ENCODE data around the gene PRPF38B. TPM values are rescaled to one million over a fixed set of nuclear protein-coding genes. Genes with fewer than 3 reads are reported as not detected.

Gene PRPF38B
- total RNA-seq: 6.7 and 9.0 TPM in 2 replicates

GRCh38 chr1:108691942-108692723, at the start of gene PRPF38B:
Gene PRPF38B, plus strand, starts transcription at chr1:108692310. Its CDS starts 282 bp downstream, at chr1:108692592.

DNA sequence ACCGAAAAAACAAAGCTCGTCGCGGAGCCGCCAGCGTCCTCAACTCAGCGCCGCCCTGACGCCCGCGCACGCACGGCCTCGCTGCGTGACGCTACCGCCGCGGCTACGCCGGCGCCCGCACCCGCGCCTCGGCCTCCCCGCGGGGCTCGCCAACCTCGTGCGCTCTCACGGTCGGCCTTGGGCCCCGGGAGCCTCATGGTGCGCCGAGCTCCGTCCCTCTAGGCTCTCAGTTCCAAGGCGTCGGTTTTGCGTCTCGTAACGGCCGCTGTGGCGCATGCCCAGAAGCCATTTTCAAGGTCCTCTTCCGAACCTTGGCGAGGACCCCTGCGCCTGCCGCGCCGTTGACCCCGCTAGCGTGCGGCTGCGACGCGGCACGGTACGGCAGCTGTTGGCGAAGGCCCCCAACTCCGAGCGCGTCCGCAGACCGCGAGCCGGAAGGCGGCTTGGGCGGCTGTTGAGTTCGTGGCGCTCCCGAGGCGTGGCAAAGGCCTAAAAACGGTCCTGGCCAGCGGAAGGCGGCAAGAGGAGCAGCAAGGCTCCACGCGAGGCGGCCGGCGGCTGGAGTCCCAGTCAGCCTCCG, 31.0 kb upstream of the PRPF38B start, which contains the start of gene HENMT1:
HENMT1 (minus strand) TSS at position 64 of the 580 bp plus-strand sequence. CDS start 1,209 bp downstream, outside the sequence.

DNA sequence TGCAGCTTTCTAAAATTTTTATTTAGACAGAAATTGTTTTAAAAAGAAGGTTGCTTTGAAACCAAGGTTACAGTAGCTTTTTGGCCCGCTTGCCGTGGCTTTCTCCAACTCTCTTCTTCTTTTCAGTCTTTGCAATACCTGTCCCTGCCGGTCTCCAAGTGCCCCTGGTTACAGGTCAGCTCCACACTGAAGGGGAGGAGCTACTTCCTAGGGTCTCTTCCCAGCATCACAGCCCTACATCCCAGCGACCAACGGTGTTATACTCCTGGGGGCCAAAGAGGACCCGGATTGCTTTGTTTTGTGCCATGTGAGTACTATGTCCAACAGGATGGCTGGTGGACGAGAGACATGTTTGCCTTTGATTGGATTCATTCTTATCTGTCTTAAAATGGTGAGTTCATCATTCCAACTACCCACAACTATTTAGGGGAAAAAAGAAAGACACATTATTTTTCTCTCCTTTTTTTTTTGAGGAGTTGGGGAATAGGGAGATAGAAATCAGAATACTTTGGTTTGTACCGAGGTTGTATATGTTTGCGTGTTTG, 20.6 kb downstream of the PRPF38B start, which contains the start of gene FNDC7:
FNDC7 (plus strand) TSS at position 303 of the 545 bp plus-strand sequence; CDS start at position 329, 26 bp downstream.

DNA sequence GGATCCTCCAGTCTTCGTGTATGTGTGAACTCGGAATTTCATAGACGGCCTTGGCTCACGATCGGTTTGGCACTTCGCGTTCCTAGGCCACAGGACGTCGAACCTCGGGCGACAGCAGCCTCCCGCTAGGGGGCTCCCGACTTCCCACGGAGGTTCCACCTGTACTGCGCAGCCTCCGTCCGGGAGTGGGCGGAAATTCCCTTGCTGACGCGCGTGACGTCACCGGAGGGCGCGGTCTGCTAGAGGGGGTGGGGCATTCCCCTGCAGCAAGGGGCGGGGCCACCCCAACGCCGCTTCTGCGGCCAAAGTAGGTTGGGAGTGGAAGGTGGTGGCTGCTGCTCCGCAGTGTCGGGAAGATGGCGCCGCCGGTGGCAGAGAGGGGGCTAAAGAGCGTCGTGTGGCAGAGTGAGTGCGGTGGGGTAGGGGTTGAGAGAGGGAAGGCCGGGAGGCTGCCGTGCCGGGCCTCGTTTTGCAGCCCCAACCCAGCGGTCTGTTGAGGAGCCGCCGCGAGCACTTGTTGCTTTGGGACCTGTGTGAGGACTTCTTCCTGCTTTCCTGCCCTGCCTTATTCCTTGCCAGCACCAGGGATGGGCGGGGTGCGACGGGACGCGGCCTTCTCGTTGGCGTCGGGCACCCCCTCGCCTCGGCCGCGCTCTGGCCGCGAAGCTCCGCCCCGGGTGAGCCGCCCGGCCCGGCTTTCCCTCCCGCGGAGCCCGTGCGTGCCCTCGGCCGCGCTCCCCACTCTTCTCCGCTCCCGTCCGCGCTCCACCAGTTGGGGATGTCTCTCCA, 54.5 kb downstream of the PRPF38B start, which contains the start of gene STXBP3:
STXBP3 (plus strand) TSS at position 293 of the 789 bp plus-strand sequence; CDS start at position 357, 64 bp downstream.

Other genes with a start within 250 kb of the PRPF38B start
- not detected in 2 replicates for gene NBPF6, start 242.0 kb upstream of the PRPF38B start, total RNA-seq
- 1.7 TPM in 2 replicates for gene EEIG2, start 132.2 kb upstream of the PRPF38B start, total RNA-seq
- gene HENMT1, start 31.2 kb upstream of the PRPF38B start, total RNA-seq: 1.2 and 1.5 TPM in 2 replicates
- gene FNDC7, start 20.6 kb downstream of the PRPF38B start, total RNA-seq: 0.48 TPM in 1 of 2 replicates, not detected in the other
- gene STXBP3, start 54.4 kb downstream of the PRPF38B start, total RNA-seq: 33.3 and 36.2 TPM in 2 replicates
- gene AKNAD1, start 164.8 kb downstream of the PRPF38B start, total RNA-seq: not detected in 2 replicates
- gene GPSM2, start 184.7 kb downstream of the PRPF38B start, total RNA-seq: 44.3 and 123 TPM in 2 replicates

All from tracheal epithelial cell (primary cell).